ENCODE data around the gene MRS2. TPM values are rescaled to one million over a fixed set of nuclear protein-coding genes. Genes with fewer than 3 reads are reported as not detected.

The MRS2 gene
- total RNA-seq, 1 donor from 2014 or later: 49.4 TPM

- DNase-seq (ENCODE audit: low spot score, unreplicated experiment): no peak
- H3K27me3 Mint-ChIP-seq: no peaks in the 10 kb centered on the region
- H3K4me3 Mint-ChIP-seq (ENCODE audit: low read depth): no peak overlapping the region
Observed at GRCh38 chr6:24446670-24447069, 43.9 kb downstream of the MRS2 start.

GRCh38 chr6:24448396-24448795 lies 45.7 kb downstream of the MRS2 start:
- Mint-ChIP-seq H3K4me3 (ENCODE audit: low read depth) (no peak overlapping the region), H3K9me3 (ENCODE audit: low read depth) (no peaks in the 10 kb centered on the region), H3K27me3 (no peaks in the 10 kb centered on the region), H3K4me1 (ENCODE audit: low read depth) (peaks cover 4% of the 10 kb centered on the region), H3K36me3 (ENCODE audit: insufficient read depth) (no peaks in the 10 kb centered on the region), H3K27ac (no peak overlapping the region)
- no peak for DNase-seq (ENCODE audit: low spot score, unreplicated experiment)
- no peak for TF ChIP-seq CTCF (IDR thresholded peaks at IDR 0.05; ENCODE audit: unreplicated experiment)

More at GRCh38 chr6:24446670-24447069, 43.9 kb downstream of the MRS2 start:
- Mint-ChIP-seq H3K4me1 (ENCODE audit: low read depth) (peaks cover under 1% of the 10 kb centered on the region), H3K27ac (no peak overlapping the region), H3K36me3 (ENCODE audit: insufficient read depth) (no peaks in the 10 kb centered on the region), H3K9me3 (ENCODE audit: low read depth) (no peaks in the 10 kb centered on the region)
- TF ChIP-seq CTCF (IDR thresholded peaks at IDR 0.05; ENCODE audit: unreplicated experiment): no peak

GRCh38 chr6:24448828-24449525 lies 46.2 kb downstream of the MRS2 start:
- no peak for TF ChIP-seq CTCF (IDR thresholded peaks at IDR 0.05; ENCODE audit: unreplicated experiment)
- no peak overlapping the region for H3K4me3 Mint-ChIP-seq (ENCODE audit: low read depth)
- H3K27ac Mint-ChIP-seq: no peak overlapping the region
- peaks cover 4% of the 10 kb centered on the region for H3K4me1 Mint-ChIP-seq (ENCODE audit: low read depth)
- H3K36me3 Mint-ChIP-seq (ENCODE audit: insufficient read depth): no peaks in the 10 kb centered on the region
- no peak for DNase-seq (ENCODE audit: low spot score, unreplicated experiment)
- H3K9me3 Mint-ChIP-seq (ENCODE audit: low read depth): no peaks in the 10 kb centered on the region
- no peaks in the 10 kb centered on the region for H3K27me3 Mint-ChIP-seq

GRCh38 chr6:24451581-24452388 lies 49.0 kb downstream of the MRS2 start:
- Mint-ChIP-seq H3K4me1 (ENCODE audit: low read depth) (peaks cover 4% of the 10 kb centered on the region), H3K4me3 (ENCODE audit: low read depth) (no peak overlapping the region), H3K36me3 (ENCODE audit: insufficient read depth) (no peaks in the 10 kb centered on the region), H3K9me3 (ENCODE audit: low read depth) (no peaks in the 10 kb centered on the region), H3K27me3 (no peaks in the 10 kb centered on the region), H3K27ac (no peak overlapping the region)
- no peak for TF ChIP-seq CTCF (IDR thresholded peaks at IDR 0.05; ENCODE audit: unreplicated experiment)
- no peak for DNase-seq (ENCODE audit: low spot score, unreplicated experiment)

GRCh38 chr6:24453921-24454320 lies 51.2 kb downstream of the MRS2 start:
- no peaks in the 10 kb centered on the region for H3K36me3 Mint-ChIP-seq (ENCODE audit: insufficient read depth)
- H3K27ac Mint-ChIP-seq: no peak overlapping the region
- no peak for DNase-seq (ENCODE audit: low spot score, unreplicated experiment)
- no peak for TF ChIP-seq CTCF (IDR thresholded peaks at IDR 0.05; ENCODE audit: unreplicated experiment)
- no peaks in the 10 kb centered on the region for H3K27me3 Mint-ChIP-seq
- H3K4me3 Mint-ChIP-seq (ENCODE audit: low read depth): no peak overlapping the region
- H3K9me3 Mint-ChIP-seq (ENCODE audit: low read depth): no peaks in the 10 kb centered on the region
- H3K4me1 Mint-ChIP-seq (ENCODE audit: low read depth): peaks cover 4% of the 10 kb centered on the region
